HG02571 (cell line): Measurements from ENCODE around the gene CELA1.
"Not testable (repeated sequence)": the region's sequence is repeated elsewhere in the genome, so short reads cannot be mapped to it uniquely, and the experiment has no call there.

Experiments used
- ATAC-seq: cut with Tn5 transposase; IDR thresholded peaks from one replicate; pipeline ENCODE4 v1.9.1; 2021; ENCODE audit warnings: mild to moderate bottlenecking, moderate library complexity; ENCODE audit not compliant: unreplicated experiment

The CELA1 gene

DNA sequence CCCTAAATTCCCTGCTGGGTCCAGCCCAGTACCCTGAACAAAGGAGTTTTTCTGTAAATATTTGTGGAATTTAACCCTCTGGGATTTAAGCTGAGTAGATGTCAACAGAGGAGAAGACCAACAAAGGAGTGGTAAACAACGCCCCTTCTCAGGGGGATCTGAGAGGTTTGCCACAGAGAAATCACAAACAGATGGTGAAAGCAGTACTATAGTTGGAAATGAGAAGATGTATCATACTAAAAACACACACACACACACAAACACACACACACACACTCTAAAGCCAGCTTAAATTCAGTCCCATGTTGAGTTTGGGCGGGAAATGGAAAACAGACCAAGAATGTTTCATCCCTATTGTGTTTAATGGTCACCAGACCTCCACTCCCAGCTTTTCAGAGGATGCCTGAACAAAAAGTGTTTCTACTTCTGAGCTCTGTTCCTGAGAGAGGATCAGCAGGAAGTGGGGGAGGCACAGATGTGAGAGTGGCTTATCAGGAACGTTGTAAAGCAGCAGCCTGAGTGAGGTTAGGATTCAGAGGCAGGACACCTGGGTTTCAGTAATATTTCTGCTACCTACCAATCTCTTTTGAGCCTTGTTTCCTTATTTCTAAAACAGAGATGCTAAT, 25.7 kb downstream of the CELA1 start:
- ATAC-seq = no peak

DNA sequence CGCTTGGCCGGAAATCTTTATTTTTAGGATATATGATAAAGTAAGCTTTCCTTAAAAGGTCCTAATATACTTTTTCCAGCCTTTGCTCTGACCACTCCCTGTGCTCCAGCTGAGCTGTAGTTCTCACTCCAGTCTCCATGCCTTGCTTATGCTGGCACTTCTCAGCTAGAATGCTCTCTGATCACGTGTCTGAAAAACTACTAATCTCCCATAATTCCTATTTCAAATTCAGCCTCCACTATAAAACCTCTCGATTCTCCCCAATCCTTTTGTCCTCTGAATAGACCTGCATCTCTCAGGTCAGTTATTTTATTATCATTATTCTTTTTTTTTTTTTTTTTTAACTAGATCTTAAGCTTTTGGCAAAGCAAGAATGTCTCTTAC, 26.2 kb downstream of the CELA1 start:
- no peak for ATAC-seq

DNA sequence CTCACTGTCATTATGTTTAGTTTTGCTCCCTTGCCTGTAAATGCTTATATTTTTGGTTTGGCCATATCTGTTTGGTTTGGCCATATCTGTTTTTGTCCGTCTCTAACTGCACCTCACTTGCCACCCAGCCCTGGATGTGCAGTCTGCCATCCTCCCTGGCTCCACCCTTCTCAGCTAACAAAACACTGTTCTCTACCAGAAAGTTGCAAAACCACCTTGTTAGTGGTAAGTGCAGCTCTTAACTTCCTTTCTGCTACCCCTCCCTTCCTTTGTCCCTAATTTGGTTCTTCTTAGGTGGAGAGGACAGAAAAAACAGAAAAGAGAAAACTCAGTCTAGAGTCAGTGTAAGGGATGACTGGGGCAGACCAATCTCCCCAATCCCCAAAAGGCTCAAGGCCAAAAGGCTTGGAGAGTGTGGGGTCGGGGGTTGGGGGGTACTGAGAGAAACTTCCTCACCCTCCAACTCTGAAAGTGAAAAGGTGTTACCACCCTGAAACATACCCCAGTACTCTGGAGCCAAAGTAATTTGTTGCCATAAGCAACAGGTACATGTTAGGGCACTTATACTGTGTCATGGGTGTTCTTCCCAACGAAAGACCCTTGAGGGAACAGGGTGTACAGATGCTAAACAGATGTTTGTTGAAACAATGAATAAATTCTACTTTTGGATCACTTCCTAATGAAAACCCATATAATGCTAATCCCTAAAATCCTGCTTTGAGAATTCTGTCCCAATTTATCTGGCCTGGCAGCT, 27.5 kb downstream of the CELA1 start:
- ATAC-seq = no peak

DNA sequence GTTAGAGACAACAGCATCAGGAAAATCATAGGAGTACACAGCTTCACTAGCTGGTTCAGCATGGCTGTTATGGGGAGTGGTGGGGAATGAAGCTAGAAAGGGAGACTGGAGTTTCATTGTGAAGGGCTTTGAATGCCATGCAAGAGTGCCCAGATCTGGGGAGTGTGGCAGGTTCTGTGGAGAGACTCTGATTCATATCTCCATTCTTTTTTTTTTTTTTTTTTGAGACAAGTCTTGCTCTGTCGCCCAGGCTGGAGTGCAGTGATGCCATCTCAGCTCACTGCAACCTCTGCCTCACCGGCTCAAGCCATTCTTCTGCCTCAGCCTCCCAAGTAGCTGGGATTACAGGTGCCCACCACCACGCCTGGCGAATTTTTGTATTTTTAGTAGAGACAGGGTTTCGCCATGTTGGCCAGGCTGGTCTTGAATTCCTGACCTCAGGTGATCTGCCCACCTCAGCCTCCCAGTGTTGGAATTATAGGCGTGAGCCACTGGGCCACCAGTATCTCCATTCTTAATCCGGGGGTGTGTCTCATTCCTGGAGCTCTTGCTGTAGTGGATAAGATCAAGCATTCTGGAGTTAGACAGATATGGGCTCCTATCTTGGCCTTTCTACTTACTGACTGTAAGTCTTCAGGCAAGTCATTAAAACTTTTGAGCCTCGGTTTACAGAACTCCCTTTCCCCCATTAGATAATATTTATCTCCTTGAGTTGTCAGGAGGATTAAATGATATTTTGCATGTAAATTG, 28.2 kb downstream of the CELA1 start:
- not testable (repeated sequence) for ATAC-seq

DNA sequence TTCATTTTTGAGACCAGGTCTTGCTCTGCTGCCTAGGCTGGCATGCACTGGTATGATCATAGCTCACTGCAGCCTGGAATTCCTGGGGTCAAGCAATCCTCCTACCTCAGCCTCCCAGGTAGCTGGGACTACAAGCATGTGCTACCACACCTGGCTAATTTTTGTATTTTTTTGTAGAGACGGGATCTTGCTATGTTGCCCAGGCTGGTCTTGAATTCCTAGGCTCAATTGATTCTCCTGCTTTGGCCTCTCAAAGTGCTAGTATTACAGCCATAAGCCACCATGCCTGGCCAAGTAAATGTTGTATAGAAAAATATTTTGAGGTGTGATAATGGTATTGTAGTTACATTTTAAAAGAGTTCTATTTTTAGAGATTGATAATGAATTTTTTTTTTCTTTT, 35.1 kb downstream of the CELA1 start:
- ATAC-seq = no peak

DNA sequence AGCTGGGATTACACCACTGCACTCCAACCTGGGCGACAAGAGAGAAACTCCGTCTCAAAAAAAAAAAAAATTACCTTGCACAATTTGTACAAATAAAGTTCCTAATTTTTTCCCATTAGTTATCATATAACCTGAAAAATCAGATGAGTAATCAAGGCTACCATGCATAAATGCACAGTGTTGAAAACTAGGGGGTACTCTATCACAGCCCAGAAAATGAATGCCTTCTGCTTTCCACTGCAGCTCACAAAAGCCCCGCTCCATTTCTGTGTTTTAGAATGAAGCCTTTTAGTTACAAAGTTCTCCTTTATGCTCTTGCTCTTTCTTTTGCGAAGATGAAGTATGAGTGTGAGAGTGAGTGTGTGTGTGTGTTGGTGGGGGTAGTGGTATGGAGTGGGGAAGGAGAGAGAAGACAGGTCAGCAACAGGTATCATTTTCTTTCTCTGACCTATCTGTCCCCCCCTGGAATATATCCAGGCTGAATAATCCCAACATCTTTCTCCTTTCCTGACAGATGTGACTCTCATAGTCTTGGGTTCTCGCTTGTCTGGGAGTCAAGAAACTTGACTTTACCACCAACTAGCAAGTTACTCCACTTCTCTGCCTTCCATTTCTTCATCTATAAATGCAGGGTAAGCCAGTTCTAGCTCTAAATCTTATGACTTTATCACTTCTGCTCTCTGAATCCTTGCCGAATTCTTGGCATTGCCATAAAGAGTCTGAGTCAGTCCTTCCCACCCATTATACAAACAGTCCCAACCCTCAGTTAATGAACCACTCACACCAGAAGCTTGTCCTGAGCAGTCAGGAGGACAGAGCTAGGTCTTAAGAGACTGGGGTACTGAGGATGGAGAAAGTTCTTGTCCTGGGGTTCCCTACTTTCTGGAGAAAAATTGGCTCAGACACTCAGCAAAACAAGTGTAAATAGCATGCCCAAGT, 38.6 kb downstream of the CELA1 start:
- ATAC-seq = no peak

DNA sequence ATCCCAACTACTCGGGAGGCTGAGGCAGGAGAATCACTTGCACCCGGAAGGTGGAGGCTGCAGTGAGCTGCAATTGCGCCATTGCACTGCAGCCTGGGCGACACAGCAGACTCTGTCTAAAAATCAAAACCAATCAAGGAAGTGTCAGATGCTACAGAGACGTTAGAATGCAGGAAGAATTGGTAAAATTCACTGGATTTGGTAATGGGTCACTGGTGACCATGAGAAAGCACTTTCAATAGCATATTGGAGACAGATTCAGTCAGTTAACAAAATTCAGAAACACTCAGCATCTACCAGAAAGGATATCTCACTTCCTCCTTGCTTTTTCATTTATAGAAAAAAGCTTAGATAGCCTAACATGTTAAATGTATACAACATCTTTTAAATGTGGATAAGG, 40.0 kb downstream of the CELA1 start:
- no peak for ATAC-seq

DNA sequence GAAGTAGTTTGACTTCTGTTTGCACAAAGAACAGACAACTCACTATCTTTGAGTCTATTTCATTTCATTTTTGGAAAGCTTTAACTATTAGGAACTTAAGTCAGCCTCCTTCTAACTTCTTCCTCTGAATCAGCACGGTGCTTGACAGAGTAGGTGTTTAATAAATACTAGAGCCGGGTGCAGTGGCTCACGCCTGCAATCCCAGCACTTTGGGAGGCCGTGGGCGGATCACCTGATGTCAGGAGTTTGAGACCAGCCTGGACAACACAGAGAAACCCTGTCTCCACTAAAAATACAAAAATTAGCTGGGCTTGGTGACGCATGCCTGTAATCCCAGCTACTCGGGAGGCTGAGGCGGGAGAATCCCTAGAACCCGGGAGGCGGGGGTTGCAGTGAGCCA, 45.7 kb downstream of the CELA1 start:
- ATAC-seq = not testable (repeated sequence)

DNA sequence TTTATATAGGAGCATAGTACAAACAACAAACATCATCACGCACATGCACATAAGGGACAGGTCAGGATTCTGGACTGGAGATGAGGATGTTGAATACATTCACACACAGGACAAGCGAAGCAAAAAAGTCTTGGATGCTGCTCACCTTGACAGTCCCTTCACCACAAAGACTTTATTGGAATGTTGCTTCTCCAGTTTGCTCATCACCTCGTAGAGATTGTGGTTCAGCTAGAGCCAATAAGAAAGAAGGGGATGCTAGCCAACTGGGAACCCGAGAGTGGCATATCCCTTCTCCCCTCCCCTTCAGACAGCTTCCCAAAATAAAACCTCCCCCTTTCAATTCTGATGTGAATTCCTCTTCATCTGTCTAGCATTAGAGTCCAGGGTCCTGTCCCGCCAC, 50.8 kb downstream of the CELA1 start:
- no peak for ATAC-seq

DNA sequence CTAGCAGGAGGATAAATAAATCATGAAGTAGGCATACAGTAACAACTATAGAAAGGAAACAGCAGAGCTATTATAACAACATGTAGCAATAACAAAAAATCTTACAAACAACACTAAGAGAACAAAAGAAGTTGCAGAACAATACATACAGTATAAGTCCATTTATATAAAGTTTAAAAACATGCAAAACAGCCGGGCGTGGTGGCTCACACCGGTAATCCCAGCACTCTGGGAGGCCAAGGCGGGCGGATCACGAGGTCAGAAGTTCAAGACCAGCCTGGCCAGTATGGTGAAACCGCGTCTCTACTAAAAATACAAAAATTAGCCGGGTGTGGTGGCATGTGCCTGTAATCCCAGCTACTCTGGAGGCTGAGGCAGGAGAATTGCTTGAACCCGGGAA, 52.4 kb downstream of the CELA1 start:
- not testable (repeated sequence) for ATAC-seq

DNA sequence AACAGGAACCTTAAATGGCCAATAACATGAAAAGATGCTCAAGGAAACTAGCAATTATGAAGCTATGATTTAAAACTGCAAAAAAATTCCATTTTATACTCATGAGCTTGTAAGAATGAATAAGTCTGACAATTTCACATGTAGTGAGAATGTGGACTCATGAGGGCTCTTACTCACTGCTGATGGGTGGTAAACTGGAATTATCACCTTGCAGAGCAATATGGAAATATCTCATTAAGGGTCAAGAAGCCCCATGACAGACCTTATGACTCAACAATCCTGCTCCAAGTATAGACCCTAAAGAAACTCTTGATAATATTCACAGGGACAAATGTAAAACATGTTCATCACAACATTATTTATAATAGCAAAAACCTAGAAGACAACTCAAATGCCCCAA, 52.8 kb downstream of the CELA1 start:
- ATAC-seq = no peak

DNA sequence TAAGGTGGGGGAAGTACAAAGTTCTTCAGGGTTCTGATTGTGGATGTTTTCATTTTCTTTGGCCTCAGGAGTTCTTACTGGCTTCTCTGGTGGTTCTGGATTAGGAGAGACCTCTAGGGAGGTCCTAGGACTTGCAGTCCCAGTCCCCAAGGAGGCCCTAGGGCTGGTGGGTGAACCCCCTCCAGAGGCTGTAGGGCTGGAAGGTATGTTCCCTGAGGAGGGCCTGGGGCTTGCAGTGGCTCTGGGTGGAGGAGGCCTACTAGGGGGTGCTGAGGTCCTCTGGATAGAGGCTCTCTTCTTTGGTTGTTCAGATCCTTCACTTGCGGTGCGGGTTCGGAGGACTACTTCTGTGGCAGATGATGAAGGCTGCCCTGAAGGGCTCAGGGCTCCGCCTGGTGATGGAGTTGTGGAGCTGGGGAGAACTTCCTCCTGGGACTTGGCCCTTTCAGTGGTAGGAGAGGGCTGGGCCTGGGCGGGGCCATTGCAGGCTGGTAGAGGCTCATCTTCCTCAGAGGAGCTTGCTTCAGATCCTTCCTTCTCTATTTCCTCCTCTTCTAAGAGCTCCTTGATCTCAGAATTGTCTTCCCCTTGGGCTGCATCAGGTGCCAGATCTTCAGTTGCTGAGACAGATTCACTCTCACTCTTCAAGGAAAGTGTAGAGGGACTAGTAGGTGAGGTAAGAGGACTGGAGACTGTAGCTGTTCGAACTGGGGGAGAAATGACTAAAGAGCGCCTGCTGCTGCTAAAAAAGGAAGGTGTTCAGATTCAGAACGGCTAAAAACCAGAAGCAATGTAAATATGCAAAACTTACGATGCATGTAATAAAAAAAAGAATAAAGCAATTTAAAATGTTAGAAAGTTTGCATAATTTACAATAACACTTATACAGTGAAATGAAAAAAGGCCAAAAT, 54.6 kb downstream of the CELA1 start:
- not testable (repeated sequence) for ATAC-seq

DNA sequence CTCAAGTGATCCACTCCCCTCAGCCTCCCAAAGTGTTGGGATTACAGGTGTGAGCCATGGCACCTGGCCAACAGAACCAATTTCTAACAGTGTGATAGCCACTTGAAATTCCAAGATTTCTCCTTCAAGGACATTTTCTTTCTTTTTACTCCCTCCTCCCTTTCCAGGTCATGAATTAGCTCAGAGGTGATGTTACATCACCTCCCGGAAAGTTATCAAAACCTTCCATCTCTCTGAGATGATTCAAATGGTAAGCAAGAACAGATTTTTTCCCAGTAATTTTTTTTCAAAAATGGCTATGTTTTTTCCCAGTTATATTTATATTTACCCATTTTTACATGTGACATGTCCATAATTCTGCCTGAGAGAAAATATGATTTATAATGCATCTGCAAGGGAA, 60.6 kb downstream of the CELA1 start:
- ATAC-seq = no peak

DNA sequence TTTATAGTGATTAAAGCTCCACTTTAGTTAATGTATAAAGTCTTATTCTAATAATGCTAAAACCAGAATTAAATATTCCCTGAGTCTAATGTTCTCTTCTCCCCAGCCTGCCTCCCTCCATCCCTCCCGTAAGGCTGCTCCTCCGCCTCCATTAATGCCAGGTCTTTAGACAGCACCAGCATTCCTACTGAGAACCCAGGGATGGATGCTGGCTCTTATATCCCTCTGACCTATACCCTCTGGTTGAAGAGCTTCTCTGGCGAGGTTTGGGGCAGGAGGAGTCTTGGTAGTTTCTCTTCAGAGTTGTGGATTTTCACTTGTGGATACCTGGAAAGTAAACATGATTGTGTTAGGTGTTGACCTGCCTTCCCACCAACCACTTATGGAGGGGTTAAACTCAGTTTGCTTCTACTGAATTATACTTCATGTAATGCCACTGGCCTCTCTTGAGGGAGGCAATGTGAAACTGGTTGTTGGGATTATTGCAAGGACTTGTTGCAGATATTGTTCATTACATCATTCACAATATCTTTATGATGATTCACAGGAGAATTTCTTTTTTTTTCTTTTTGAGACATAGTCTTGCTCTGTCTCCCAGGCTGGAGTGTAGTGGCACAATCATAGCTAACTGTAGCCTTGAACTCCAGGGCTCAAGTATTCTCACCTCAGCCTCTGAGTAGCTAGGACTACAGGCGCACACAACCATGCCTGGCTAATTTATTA, 65.1 kb downstream of the CELA1 start:
- no peak for ATAC-seq
